ENCODE measurements around the gene TCF7L1.
"Not testable (repeated sequence)": the region's sequence is repeated elsewhere in the genome, so short reads cannot be mapped to it uniquely, and the experiment has no call there.

Gene TCF7L1

GRCh38 chr2:85184990-85185389 is 51.8 kb downstream of the TCF7L1 start:
- DNase-seq (ENCODE audit: low spot score): no peak

- DNase-seq (ENCODE audit: low spot score): no peak
These were observed 52.3 kb downstream of the TCF7L1 start for GRCh38 chr2:85185431-85185940.

- DNase-seq (ENCODE audit: low spot score): no peak
These were observed 53.9 kb downstream of the TCF7L1 start for GRCh38 chr2:85187069-85187468.

- peak; percentile 31 for DNase-seq (ENCODE audit: low spot score)
These were observed 55.7 kb downstream of the TCF7L1 start for GRCh38 chr2:85188852-85189251.

GRCh38 chr2:85189606-85190270 is 56.5 kb downstream of the TCF7L1 start:
- DNase-seq (ENCODE audit: low spot score): no peak

- DNase-seq (ENCODE audit: low spot score): no peak
These were observed 58.0 kb downstream of the TCF7L1 start for GRCh38 chr2:85191157-85191556.

GRCh38 chr2:85194780-85195480 is 61.7 kb downstream of the TCF7L1 start:
- DNase-seq (ENCODE audit: low spot score): no peak

GRCh38 chr2:85195956-85196355 is 62.8 kb downstream of the TCF7L1 start:
- no peak for DNase-seq (ENCODE audit: low spot score)

GRCh38 chr2:85199698-85200097 is 66.5 kb downstream of the TCF7L1 start:
- DNase-seq (ENCODE audit: low spot score): no peak

GRCh38 chr2:85209887-85210286 is 76.7 kb downstream of the TCF7L1 start:
- DNase-seq (ENCODE audit: low spot score): no peak

- DNase-seq (ENCODE audit: low spot score): no peak
These were observed 77.3 kb downstream of the TCF7L1 start for GRCh38 chr2:85210511-85210910.

GRCh38 chr2:85211606-85212005 is 78.4 kb downstream of the TCF7L1 start:
- DNase-seq (ENCODE audit: low spot score): not testable (repeated sequence)

- no peak for DNase-seq (ENCODE audit: low spot score)
These were observed 79.6 kb downstream of the TCF7L1 start for GRCh38 chr2:85212841-85213240.

GRCh38 chr2:85213404-85213803 is 80.2 kb downstream of the TCF7L1 start:
- DNase-seq (ENCODE audit: low spot score): no peak

- peak; percentile 6 for DNase-seq (ENCODE audit: low spot score)
These were observed 80.8 kb downstream of the TCF7L1 start for GRCh38 chr2:85213901-85214512.

- no peak for DNase-seq (ENCODE audit: low spot score)
These were observed 81.9 kb downstream of the TCF7L1 start for GRCh38 chr2:85215081-85215447.

GRCh38 chr2:85215448-85216401 is 82.5 kb downstream of the TCF7L1 start:
- no peak for DNase-seq (ENCODE audit: low spot score)

- DNase-seq (ENCODE audit: low spot score): no peak
These were observed 83.7 kb downstream of the TCF7L1 start for GRCh38 chr2:85216927-85217326.

- DNase-seq (ENCODE audit: low spot score): no peak
These were observed 88.0 kb downstream of the TCF7L1 start for GRCh38 chr2:85221067-85221691.

GRCh38 chr2:85222792-85223191 is 89.6 kb downstream of the TCF7L1 start:
- DNase-seq (ENCODE audit: low spot score): no peak

- DNase-seq (ENCODE audit: low spot score): no peak
These were observed 93.6 kb downstream of the TCF7L1 start for GRCh38 chr2:85226783-85227182.

All from kidney tubule cell (primary cell).